AG20443 (cell line): ENCODE measurements around the gene CCDC137.
"Not testable (repeated sequence)": the region's sequence is repeated elsewhere in the genome, so short reads cannot be mapped to it uniquely, and the experiment has no call there.

Experiments used
- DNase-seq: peaks from one replicate; pipeline ENCODE4 v3.0.0; 2012; ENCODE audit warnings: low spot score, mixed read lengths

The CCDC137 gene

DNA sequence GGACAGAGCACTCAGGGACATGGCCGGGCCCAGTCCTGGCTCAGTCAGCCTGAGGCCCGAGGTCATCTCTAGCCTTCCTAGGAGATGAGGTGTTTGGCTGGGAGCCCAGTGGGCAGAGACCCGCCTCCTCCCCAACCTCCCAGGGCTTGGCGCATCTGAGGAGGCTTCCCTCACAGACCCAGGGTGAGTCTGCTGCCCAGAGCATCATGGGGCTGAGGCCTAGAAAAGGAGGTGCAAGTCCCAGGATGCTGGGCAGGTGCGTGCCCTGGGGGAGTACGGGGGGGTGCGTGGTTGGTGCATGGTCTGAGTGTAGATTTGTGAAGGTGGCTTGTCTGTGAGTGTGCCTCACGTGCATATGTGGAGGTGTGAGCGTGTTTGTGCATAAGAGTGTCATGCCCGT lies 14.8 kb upstream of the CCDC137 start:
- peak; percentile 90 for DNase-seq

- DNase-seq = no peak
Observed at GRCh38 chr17:81652906-81653771, 13.4 kb upstream of the CCDC137 start.

DNA sequence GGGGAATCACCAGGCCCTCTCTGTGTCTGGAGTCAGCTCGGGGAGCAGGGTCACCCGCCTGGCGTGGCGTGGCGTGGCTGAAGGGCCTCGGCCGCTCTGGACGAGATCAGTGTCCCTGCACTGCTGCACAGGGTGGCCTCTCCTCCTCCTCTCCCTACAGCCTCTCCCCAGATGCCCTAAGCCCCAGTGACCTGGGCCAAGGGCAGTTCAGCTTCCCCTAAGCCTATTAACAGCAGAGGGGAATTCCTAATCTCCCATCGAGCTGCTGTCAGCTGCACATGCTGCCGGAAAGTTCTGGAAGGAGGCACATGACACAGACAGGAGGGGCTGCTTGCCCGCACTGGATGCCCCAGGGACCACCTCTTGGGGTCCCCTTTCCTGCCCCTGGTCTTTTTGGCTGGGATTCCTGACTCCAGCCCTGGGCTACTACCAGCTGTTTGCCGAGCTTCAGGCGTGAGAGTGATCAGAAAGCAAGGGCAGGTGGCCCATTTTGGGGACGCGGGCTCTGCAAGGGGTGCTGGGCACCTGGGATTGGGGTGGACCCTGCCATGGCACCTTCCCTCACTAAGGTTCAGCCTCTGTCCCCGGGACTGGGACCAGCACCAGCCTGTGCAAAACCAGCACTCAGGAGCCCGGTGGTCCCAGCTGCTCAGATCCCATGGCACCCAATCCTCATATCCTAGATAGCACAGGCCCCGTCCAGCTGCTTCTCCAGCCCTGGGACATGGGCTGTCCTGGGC lies 11.0 kb upstream of the CCDC137 start:
- no peak for DNase-seq

DNA sequence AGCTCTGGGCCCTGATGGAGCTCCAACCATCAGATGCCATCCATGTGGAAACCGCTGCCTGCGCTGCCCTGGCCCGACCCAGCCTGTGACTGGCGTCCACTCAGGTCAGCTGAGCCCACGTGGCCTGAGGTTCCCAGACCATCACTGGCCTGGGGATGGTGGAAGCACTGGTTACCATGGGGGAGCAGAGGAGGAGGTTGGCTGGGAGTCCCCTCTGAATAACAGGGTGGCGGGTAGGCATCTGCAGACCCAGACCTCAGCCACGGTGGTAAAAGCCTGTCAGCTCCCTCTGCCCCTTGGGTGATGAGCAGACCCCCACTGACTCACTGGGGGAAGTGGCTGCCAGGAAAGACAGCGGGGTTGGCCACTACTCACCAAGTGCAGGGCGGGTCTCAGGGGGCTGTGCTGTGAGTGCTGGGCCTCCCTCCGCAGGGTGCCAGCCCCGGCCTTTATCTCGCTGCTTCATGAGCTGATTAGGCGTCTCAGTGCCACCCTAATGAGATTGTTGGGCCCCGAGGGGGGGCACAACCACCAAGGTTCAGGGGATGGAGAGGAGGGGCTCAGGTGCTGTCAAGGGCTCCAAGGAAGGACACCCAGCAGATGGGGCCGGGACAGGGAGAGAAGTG lies 10.3 kb upstream of the CCDC137 start, which contains the start of gene PDE6G:
TSS of gene PDE6G (minus strand) at position 425 of the 626 bp plus-strand sequence. CDS start 3,237 bp downstream, outside the sequence.
- no peak for DNase-seq

DNA sequence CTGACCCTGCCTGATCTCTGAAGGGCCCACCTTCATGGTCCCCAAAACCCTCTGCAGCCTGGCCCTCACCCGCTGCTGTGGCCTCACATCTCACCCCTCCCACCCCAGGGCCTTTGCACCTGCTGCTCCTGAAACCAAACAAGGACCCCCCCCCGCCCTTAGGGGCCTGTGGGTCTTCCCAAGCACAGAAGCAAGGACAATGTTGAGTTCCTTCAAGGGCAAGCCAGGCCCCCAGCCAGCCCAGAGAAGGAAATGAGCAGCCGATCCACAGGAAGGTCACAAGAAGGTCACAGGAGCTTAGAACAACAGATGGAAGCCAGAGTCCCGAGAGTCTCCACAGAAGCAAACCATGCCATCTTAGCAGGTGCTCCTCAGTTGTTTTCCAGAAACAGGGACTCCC lies 9.7 kb upstream of the CCDC137 start:
- DNase-seq = no peak

DNA sequence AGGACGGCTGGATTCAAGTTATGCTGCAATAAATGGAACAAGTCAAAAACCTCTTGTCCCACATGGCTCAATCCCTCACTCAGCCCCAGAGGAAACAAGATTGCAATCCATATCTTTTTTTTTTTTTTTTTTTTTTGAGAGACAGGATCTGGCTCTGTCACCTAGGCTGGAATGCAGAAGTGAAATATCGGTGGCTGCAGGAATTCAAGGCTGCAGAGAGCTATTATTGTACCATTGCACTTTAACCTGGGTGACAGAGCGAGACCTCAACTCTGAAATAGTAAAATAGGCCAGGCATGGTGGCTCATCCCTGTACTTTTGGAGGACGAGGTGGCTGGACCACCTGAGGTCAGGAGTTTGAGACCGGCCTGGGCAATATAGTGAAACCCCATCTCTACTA lies 7.5 kb upstream of the CCDC137 start:
- no peak for DNase-seq

DNA sequence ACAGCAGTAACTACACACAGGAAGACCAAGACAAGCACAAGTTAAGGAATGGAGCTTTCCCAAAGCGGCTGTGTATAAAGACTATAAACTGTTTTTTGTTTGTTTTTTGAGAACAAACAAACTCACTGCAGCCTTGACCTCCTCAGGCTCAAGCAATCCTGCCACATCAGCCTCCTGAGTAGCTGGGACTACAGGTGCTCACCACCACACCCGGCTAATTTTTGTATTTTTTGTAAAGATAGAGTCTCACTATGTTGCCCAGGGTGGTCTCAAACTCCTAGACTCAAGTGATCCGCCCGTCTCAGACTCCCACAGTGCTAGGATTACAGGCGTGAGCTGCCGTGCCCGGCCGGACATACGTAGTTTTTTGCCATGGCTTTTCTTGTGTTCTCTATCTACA lies 6.1 kb upstream of the CCDC137 start:
- DNase-seq = no peak

DNA sequence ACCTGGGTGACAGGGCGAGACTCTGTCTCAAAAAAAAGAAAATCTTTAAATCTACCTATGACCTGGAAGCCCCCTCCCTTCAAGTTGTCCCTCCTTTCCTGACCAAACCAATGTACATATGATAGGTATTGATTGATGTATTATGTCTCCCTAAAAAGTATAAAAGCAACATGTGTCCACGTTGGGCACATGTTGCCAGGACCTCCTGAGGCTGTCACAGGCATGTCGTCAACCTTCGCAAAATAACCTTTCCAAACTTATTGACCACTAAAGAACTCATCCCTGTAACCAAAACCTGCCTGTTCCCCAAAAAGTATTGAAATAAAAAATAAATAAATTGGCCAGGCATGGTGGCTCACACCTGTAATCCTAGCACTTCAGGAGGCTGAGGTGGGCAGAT lies 4.5 kb upstream of the CCDC137 start:
- DNase-seq = no peak

- no peak for DNase-seq
Observed at GRCh38 chr17:81664051-81664470, 2.5 kb upstream of the CCDC137 start.

GRCh38 chr17:81665205-81666091 lies 1.1 kb upstream of the CCDC137 start:
- peak; percentile 41 for DNase-seq

DNA sequence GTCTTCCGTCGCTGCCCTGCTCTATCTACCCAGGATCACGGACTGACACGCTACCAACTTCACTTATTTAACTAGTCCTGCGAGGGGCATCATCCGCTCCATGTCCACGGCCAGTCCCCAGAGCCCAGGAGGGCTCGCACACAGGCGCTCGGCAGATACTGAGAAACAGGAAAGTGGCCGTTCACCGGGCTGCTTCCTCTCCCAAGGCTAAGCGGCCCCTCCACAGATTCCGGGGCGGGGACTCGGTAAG lies 520 bp upstream of the CCDC137 start:
- DNase-seq = no peak

GRCh38 chr17:81667754-81668153 lies 1.2 kb downstream of the CCDC137 start:
- DNase-seq = no peak

GRCh38 chr17:81672504-81672903 lies 6.0 kb downstream of the CCDC137 start:
- DNase-seq = no peak

- no peak for DNase-seq
Observed at GRCh38 chr17:81672954-81673353, 6.4 kb downstream of the CCDC137 start.

- DNase-seq = no peak
Observed at GRCh38 chr17:81673561-81674258, 7.2 kb downstream of the CCDC137 start.

DNA sequence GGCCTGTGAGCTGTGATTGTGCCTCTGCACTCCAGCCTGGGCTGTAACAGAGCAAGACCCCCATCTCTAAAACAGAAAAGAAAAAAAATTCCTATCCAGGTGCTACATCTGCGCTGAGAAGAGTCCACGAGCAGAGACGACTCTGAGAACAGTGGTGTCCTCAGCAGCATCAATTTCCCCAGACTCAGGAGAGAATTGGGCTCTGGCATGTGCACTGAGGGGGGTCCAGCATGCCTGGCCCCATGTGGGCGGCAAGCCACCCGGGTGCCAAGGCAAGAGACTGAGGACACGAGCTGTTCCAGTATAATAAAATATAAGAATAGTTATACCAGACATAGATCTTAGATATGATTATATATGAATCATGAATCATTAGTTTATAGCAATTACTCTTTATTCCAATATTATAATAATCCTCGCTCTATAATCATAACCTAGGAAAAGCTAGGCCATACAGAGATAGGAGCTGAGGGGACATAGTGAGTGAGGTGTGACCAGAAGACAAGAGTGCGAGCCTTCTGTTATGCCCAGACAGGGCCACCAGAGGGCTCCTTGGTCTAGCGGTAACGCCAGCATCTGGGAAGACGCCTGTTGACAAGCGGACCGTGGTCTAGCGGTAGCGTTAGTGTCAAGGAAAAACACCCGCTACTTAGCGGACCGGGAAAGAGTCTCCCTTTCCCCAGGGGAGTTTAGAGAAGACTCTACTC lies 9.1 kb downstream of the CCDC137 start:
- DNase-seq = not testable (repeated sequence)

DNA sequence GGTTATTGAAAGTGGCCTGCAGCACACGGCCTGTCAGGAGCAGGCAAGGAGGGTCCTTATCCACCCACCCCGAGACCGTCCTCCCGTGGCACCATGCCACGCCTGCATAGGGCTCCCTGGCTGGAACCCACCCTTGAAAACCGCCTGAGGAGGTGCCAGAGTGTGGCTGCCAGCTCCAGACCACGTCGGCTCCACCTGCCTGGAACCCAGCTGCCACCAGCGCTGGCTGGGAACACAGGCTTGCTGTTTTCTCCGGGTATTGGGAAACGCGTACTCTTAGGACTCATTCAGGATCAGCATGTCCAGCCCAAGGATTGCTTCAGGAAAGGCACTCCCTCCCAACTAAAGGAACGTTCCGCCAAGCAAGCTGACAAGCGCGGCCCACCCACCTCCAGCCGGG lies 10.4 kb downstream of the CCDC137 start:
- no peak for DNase-seq

- no peak for DNase-seq
Observed at GRCh38 chr17:81680150-81680549, 13.6 kb downstream of the CCDC137 start.

- DNase-seq = no peak
Observed at GRCh38 chr17:81681672-81682071, 15.1 kb downstream of the CCDC137 start.

DNA sequence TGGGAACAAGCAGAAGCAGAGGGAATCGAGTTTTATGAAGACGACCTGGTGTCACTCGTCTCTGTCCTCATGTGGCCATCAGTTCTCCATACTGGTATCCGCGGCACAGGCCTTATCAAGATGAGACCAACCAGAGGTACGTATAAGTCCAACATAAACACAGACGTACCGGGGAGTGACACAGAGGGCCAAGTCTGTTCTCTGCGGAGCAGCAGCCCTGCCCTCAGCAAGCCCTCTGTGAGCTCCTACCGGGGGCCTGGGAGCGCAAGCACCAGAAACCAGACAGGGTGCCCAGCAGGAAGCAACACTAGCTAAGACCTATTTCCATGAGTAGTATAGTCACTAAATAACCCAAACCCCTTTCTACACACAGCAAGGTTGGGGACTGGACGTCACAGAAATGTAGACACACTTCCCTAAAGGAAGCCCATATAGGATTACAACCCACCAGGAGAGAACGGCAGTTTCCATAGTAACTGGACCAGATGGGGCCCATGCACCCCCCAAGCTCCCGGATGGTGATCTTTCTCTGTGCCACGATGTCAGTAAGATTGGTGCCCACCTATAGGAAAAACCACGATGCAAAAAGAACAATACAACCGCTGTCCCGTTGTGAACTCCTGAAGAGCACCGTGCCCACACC lies 16.1 kb downstream of the CCDC137 start:
- DNase-seq = no peak
